HG03159 (cell line): ENCODE measurements around the gene MARCKSL1.
A peak's percentile ranks its signal among the peaks of the same experiment; 100 is the strongest.
"Not testable (repeated sequence)": the region's sequence is repeated elsewhere in the genome, so short reads cannot be mapped to it uniquely, and the experiment has no call there.

Source experiments
- ATAC-seq: cut with Tn5 transposase; IDR thresholded peaks from one replicate; pipeline ENCODE4 v1.9.1; 2021; ENCODE audit warnings: mild to moderate bottlenecking, moderate library complexity; ENCODE audit not compliant: unreplicated experiment

MARCKSL1 gene

DNA sequence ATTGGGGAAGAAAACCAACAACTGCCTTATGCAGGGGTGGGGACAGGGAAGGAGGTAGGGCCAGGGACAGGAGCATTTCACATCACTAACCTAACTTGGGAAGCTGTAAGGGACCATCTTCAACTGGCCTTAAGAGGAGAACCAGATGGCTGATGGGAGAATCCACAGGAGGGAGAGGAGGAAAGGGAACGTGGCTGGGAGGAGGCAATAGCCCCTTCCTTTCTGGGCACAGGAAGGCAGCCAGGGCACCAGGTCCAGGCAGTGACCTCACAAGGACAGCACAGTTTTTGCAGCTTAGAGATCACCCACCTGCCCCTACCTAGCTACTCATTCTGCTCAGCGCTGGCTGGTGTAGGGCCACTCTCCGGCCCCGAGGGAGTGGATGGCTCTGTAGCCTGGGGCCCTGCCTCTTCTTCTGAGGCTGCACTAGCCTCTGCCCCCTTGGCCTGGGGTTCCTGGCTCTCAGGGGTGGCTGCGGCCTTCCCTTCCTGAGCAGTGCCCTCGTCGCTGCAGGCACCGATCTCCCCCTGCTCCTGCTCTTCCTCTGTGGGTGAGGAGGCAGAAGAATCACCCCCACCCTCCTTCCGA, 1.7 kb downstream of the MARCKSL1 start:
- ATAC-seq, result no peak

DNA sequence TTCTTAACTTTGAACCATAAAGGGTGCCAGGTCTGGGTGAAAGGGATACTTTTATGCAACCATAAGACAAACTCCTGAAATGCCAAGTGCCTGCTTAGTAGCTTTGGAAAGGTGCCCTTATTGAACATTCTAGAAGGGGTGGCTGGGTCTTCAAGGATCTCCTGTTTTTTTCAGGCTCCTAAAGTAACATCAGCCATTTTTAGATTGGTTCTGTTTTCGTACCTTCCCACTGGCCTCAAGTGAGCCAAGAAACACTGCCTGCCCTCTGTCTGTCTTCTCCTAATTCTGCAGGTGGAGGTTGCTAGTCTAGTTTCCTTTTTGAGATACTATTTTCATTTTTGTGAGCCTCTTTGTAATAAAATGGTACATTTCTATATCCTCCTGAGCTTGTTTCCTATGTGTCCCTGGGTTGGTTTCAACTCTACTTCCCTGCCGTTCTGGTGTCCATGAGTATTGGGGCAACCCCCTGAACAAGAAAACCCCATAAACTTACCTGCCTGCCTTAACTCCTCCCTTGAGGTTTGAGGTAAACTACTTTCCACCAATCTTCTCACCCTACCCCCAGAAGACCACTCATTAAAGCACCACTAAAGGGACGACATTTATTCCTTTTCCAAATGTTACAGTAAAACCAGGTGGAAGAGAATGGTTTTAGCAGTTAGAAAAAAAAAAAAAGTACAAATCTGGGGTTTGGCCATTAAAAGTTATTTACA, 2.6 kb downstream of the MARCKSL1 start:
- ATAC-seq, result no peak

DNA sequence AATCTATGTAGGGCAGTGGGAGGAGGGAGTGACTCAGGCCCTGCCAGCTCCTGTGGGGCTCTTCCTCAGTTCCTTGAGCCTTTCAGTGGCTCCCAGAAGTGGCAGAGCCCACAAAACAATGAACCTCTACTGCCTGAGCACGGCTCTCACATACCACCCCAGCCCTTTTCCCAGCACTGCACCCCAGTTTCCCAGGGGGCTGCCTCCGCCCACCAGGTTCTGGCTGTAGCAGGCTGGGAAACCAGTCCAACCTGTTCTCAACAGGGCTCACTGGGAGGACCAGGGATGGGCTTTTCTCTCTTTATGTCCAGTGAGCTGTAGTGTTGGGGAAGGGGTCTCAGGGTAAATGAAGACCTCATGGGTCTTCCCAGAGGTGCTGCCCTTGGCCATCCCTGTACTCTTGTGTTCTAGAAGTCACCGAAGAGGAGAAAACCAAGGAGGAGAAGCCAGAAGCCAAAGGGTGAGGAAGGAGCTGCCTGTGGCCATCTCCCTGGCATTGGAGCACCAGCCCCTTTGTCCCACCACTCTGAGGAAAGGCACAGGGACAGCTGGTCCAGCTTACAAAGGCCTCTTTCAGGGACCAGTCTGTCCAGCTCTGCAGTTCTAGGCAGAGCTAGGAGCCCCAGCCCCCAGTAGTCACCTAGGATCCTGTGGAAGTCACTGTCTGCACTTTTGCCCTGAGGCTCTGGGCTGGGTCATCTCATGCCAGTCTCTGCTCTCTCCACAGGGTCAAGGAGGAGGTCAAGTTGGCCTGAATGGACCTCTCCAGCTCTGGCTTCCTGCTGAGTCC, 3.5 kb downstream of the MARCKSL1 start:
- ATAC-seq, result no peak

DNA sequence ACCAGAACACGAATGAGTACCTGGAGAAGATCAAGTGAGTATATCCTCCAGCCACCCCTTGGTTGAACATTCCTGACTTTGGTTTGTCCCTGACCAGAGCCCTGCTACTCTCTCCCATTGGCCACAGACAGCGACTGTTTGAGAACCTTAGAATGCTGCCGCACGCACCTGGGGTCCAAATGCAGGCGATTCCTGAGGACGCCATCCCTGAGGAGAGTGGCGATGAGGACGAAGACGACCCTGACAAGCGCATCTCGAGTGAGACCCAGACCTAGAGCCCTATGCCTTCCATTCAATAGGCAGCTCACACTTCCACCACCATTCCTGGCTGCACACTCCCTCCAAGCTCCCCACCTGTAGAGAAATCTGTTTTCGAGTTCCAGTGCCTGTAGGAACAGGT, 4.5 kb downstream of the MARCKSL1 start:
- ATAC-seq, result no peak

DNA sequence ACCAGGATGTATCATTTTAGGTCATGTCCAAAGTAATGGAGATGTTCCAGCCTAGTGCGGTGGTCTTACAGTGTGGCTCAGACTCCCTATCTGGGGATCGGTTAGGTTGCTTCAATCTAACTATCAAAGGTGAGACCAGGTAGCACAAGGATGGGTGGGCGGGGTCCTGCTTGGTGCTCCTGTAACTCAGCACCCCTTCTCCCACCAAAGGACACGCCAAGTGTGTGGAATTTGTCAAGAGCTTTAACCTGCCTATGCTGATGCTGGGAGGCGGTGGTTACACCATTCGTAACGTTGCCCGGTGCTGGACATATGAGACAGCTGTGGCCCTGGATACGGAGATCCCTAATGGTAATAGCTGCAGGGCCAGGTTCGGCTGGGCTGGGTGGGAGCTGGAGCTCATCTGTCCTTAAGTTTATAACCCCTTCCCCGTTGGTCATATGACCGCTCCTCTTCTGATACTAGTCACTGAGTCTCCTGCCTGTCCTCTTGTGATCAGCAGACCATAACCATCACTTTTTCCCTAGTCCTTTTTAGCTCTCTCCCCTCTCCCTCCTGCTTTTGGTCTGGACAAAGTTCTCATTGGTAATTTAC, 5.4 kb downstream of the MARCKSL1 start:
- ATAC-seq, result no peak

DNA sequence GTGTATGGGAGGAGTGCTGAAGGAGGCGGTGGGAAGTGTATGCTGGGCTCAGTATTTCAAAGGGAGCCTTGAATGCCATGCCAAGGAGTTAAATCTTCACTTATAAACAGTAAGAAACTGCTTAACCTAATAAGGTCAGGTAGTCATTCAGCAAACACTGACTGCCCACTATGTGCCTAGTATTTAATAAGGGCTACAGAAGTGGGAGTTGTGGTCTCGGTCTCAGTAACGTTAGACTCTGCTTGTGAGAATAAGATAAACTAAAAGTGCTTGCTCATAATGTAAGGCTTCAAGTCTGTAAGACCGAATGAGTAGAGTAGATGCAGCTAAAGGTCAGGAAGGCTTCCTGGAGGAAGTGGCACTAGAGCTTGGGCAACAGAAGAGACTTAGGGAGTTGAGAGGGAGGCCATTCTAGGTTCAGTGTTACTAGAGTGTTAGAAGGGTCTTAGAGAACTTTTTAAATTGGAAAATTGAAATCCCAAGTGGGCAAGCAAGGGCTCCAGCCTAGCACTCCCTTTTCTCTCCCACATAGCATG, 6.0 kb downstream of the MARCKSL1 start:
- ATAC-seq, result no peak

DNA sequence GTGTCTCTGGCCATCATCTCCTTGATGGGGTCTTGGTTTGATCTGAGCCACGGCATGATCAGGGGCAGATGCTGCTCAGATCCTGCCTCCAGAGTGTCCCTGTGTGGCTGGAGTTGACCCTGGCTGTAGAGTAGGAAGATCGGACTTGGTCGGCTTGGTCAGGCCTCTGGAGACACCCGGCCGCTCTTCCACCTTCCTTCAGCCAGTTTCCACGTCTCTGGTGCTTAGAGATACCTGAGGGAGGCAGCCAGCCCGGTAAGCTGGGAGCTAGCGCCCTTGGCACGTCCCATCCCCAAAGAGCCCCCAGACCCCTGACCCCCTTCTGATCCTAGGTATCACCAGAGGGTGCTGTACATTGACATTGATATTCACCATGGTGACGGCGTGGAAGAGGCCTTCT, 8.8 kb downstream of the MARCKSL1 start:
- no peak for ATAC-seq

DNA sequence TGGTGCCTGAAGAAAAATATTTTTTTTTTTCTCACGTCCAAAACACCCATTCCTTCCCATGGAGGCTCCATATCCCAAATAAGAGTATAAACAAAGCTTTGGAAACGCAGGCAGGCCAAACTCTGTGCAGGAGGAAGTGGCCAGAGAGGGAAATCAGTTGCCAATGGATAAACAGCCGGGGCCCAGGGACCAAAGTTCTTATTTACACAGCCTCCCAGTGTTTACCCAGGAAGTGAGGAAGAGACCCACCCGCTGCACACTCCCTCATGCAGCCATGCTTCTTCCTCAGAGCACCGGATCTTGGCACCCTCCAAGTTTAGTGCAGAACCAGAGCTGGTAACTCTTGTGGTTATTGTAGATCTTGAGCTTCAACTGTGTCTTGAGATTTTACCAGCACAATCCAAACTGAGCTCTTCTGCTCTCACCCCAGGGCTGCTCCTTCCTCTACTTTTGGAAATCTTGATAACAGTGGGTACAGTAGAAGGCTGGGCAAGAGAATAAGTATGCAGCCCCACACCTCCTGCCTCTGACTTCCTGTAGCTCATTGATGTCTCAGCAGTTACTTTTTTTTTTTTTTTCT, 14.2 kb downstream of the MARCKSL1 start:
- no peak for ATAC-seq

DNA sequence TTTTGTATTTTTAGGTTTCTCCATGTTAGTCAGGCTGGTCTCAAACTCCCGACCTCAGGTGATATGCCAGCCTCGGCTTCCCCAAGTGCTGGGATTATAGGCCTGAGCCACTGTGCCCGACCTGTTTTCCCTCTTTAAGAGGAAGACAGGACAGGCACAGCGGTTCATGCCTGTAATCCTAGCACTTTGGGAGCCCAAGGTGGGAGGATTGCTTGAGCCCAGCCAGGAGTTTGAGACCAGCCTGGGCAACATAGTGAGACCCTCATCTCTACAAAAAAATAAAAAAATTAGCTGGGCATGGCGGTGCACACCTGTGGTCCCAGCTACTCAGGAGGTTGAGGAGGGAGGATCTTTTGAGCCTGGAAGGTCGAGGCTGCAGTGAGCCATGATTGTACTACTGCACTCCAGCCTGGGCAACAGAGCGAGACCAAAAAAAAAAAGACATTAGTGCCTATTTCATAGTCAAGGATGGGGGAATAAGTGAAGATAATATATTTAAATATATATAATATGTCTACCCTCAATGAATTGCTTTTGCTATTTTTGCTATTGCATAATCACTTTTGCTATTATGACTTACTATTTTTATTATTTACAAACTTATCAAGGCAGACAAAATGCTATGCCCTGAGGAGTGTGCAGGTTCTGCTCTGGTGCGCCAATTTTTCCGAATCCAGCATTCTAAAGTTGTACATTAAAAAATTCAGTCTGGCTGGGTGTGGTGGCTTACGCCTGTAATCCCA, 17.7 kb downstream of the MARCKSL1 start:
- ATAC-seq, result no peak

DNA sequence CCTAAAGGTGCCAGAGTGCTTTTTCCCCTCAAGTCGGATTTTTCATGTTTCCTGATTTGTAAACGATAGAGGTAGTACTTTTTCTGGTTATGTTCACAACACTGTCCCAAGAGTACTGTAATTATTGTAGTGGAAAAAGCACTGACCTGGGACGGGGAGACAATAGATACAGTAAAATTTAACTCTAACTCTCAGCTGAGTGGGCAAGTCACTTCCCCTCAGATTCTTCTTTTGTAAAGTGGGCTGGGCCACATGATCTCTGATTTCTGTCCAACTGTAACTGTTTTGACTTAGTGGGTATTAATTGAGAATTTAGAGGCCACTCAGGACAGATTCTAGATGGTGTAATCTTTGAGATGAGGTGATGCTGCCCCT, 19.1 kb downstream of the MARCKSL1 start:
- ATAC-seq, result no peak

DNA sequence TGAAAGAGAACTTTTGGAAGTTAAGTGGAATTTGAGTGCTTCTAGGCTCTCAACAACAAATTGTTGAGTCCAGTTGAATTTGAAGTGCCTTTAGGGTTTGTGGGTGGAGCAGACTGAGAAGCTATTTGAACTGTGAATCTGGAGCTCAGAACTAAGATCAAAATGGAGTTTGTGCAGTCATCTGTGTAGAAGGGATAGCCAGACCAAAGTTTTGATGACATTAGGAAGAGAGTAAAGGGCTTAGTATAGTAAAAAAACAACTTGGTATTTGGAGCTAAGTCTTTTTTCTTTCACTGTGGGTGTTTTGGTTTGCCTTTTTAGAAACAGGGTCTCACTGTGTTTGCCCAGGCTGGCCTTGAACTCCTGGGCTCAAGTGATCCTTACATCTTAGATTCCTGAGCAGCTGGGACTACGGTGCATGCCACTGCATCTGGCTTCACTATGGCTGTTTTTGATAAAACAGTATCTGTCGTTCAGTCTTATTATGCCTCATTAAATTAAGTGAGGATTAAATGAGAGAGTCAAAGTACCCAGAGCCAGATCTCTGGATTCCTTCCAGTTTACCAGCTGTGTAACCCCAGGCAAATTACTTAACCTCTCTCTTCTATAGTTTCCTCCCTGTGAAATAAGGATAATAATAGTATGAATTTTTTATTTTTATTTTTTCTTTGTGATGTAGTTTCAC, 24.2 kb downstream of the MARCKSL1 start:
- no peak for ATAC-seq

DNA sequence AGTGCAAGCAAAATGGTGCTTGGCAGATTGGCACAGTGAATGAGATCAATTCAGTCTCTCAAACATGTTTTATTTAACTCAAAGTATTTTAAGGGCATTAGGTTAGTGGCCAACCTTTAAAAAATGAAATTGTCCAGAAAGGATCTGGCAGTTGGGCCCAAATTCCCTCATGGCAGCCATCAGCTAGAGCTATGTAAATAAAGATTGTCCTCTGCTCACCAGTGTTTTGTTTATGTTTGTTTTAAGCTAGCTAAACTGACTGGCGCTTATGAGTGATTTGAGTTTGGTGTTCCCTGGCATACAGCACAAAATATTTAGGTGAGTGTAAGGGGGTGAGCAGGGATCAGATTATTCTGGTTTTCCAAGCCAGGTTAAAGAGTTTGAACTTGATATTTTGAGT, 26.1 kb downstream of the MARCKSL1 start:
- ATAC-seq, result no peak

DNA sequence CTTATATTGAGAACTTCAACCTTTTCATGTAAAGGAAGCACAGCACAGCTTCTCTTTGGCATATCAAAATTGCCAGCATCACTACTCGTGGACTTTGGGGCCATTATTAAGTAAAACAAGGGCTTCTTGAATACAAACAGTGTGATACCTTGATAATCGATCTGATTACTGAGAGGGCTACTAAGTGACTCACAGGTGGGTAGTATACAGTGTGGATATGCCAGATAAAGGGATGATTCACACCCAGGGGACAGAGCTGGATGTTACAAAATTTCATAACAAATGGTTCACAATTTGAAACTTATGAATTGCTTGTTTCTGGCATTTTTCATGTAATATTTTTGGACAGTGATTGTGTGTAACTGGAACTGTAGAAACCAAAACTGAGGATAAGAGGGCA, 28.7 kb downstream of the MARCKSL1 start:
- no peak for ATAC-seq

DNA sequence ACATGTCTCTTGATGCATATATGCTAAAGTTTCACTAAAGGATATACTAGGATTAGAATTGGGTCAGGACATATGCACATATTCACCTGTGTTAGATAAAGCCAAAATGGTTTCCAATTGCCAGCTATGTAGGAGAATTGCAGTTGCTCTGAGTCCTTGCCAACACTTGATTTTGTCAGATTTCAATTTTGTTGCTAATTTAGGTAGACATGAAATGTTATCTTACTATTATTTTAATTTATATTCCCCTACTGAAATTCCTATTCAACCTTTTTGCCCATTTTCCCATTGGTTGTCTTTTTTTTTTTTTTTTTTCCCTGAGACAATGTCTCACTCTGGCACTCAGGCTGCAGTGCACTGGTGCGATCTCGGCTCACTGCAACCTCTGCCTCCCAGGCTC, 30.7 kb downstream of the MARCKSL1 start:
- no peak for ATAC-seq

DNA sequence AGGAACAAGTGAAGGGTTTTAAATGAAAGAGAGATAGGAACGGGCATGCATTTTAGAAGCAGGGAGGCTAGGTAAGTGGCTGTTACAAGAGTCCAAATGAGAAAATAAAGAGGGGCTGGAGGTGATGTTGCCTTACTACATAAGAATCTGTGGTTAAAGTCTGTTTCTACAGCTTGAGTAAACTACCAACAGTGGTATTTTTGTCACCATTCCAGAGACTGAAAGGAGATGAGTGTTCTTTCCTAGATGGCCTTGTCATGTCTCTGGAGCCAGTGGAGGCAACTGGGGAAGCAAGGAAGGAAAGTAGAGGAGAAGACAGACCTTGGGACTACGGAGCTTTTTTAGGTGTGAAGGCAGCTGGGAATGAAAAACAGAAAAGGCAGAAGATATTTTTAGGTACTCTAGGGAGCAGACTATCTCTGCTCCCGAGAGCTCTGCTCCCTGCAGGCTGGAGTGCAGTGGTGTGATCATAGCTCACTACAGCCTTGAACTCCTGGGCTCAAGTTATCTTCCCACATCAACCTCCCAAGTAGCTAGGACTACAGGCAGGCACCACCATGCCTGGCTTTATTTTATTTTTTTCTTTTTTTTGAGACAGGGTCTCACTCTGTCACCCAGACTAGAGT, 31.9 kb downstream of the MARCKSL1 start:
- no peak for ATAC-seq

DNA sequence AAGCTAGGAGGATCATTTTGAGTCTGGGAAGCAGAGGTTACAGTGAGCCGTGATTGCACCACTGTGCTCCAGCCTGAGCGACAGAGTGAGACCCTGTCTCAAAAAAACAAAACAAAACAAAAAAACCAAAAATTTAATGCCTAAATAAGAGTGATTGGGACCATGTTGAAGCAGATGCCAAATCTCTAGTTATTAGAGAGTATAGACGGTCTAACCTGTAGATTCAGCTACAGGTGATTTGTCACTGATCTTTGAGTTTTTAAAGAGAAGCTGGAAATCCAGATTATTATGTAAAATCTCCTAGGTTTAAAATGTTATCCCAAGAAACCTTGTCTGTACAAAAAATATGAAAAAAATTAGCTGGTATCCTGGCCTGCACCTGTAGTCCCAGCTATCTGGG, 32.7 kb downstream of the MARCKSL1 start:
- ATAC-seq, result no peak

DNA sequence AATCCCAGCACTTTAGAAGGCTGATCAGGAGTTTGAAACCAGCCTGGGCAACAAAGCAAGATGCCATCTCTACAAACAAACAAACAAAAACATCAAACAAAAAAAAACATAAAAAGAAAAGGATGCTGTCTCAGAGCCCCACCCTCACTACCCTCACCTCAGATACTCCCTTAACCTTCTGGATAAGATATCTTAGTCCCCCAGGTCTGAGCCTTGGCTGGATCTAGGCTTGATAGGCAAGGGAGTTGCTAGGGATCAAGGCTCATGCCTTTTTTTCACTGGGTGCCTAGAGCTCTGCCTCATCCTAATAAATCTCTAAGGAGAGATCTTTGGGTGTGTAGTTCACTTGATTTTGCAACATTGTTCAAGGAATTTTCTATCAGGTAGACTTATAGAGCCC, 36.7 kb downstream of the MARCKSL1 start:
- no peak for ATAC-seq

DNA sequence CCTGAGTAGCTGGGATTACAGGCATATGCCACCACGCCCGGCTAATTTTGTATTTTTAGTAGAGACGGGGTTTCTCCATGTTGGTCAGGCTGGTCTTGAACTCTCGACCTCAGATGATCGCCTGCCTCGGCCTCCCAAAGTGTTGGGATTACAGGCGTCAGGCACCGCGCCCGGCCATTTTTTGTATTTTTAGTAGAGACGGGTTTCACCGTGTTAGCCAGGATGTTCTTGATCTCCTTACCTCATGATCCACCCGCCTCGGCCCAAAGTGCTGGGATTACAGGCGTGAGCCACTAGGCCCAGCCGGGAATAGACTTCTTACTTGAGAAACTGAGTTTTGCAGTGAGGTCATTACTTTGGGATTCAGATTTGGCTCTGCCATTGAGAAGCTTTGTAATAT, 37.8 kb downstream of the MARCKSL1 start:
- not testable (repeated sequence) for ATAC-seq

DNA sequence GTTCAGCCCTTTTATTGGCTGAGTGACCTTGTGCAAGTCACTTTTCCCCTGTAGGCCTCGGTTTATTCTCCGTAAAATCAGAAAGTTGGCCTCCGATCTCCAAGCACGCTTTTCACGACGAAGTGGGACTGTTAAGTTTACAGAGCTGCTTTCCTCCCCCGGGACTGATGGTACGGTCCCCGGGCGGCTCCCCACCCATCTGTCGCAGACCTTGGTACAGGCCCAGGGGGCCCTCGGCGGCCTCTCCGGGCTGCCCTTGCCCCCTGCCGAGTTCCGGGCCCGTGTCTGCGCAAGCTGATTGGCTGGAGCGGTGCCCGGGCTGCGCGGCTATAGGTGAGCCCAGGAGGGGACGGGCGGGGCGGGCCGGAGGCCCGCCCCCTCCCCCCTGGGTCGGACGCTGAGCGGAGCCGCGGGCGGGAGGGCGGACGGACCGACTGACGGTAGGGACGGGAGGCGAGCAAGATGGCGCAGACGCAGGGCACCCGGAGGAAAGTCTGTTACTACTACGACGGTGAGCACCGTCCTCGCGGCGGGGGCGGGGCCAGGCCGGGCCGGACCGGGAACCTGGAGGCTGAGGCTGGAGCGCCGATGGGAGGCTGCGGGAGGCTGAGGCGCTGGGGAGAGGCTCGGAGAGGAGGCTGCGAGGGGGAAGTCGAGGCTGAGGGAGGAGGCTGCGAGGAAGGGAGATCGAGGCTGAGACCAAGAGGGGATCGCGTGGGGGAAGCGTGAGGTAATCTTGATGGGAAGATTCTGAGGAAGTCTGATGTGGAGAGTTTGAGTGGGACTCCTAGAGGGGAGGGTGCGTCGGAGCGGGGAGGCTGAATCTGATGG, 44.1 kb downstream of the MARCKSL1 start, which contains the start of gene HDAC1:
HDAC1 (plus strand) TSS at position 376 of the 831 bp plus-strand sequence; CDS start at position 463, 87 bp downstream.
- peak; percentile 93 for ATAC-seq
